HG03280 (cell line): ENCODE data around the gene TMEM72.
"Not testable (repeated sequence)": the region's sequence is repeated elsewhere in the genome, so short reads cannot be mapped to it uniquely, and the experiment has no call there.

Experiments used
- ATAC-seq: cut with Tn5 transposase; IDR thresholded peaks from one replicate; pipeline ENCODE4 v1.9.1; 2021; ENCODE audit warnings: mild to moderate bottlenecking, moderate library complexity; ENCODE audit not compliant: unreplicated experiment

Gene TMEM72

DNA sequence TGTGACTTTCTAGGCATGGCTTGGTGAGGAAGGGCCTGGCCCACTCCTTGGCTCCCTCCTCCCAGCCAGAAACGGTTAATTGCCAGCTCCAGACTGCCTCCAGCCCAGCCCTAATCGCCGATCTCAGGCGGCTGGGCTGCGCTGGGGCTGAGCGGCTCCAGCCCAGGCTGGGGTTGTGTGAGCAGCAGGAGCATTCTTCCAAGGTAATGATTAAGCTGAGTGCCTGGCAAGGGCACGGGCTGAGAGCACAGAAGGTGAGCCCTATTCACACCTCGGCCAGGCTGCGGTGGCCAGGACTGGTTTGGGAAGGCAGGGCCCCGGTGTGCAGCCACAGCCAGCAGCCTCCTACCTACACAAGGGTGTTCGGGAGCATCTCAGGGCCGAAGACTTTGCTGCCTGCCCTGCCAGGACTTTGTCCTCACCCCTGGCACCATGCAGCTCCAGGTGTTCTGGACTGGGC is at the start of gene TMEM72:
TSS of gene TMEM72 (plus strand) at position 257 of the 460 bp plus-strand sequence. CDS start at position 433, 176 bp downstream.
- ATAC-seq = no peak

DNA sequence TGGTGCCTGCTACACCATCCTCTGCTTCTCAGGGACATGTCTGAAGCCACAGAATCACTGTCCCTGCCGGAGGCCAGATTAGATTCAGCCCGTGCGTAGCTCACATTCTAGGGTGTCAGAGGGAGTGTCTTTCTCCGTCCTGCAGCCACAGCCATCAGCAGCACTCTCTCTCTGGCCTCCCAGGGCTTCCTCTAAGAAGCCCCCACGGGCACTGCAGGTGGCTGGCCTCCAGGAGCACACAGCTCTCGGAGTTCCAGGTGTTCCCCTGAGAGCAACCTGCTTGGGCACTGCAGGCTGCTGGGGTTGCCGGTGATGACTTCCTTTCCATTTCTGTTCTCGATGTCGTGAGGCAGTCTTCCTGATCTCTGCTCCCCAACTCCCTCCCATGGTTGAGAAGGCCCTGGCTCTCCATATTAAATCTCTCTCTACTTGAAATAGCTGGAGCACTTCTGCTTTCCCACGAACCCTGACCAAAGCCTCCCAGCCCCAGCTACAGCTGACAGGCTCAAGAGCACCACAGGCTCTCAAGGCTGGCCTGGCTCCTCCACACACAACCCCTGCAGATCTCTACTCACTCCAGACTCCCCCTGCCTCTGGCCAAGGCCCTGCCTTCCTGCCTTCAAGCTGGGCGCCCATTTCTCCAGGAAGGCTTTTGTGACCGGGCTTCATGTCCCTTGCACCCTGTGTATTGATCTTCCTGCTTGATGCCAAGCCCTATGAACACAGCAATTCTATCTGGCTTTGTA is 49.0 kb upstream of the TMEM72 start:
- ATAC-seq = no peak

- no peak for ATAC-seq
Measured at GRCh38 chr10:44862924-44863323, 48.2 kb upstream of the TMEM72 start.

GRCh38 chr10:44863344-44864047 is 47.6 kb upstream of the TMEM72 start:
- ATAC-seq = no peak

- ATAC-seq = no peak
Measured at GRCh38 chr10:44864051-44864450, 47.1 kb upstream of the TMEM72 start.

- ATAC-seq = peak; percentile 78
Measured at GRCh38 chr10:44864637-44865288, 46.4 kb upstream of the TMEM72 start.

DNA sequence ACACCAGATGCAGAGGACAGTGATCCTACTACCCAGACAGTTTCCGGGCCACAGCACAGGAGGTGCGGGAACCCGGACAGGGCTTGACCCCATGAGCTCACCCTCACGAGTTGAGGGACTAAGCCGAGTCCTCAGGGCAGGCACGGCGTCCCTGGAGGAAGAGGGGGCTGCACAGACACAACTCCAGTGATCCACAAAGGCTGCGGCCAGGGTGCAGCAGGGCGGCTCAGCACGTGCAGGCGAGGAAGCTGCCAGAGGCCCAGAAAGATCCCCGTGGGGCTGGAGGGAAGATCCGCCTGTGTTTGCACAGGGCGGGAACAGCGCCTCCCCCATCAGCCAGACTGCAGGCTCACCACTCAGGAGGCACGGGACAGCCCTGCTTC is 45.9 kb upstream of the TMEM72 start:
- no peak for ATAC-seq

GRCh38 chr10:44866367-44866766 is 44.8 kb upstream of the TMEM72 start:
- not testable (repeated sequence) for ATAC-seq

- ATAC-seq = no peak
Measured at GRCh38 chr10:44870031-44870430, 41.1 kb upstream of the TMEM72 start.

DNA sequence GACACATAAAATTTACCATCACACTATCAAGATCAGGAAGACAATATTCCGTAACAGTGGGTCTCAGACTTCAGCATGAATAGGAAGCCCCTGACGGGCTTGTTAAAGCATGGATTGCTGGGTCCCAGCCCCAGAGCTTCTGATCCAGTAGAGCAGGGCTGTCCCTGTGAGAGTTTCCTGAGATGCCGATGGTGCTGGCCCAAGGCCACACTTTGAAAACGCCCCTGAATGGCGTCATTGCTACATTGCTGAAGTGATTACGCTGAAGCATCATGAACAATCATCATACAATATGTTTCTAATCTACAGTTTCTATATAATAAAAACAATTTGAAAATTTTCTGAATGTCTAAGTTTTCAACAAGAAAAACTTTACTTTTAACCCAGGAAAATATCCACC is 38.0 kb upstream of the TMEM72 start:
- no peak for ATAC-seq

DNA sequence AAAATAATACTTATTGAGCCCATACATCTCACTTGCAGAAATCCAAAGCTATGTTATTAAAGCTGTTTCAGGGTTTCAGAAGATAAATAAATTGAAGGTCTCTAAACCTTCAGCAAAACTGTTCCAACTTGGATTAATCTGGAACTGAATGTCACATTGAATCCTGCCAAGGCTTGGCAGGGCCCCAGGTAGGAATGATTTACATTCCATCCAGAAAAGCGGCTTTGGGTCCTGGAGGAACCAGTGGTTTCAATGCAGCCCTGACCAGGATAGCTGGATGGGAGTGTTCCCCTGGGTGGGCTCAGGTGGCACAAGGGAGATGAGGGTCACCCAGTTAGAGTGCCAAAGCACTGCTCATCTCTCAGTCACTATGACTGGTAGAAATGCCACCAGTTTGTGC is 37.0 kb upstream of the TMEM72 start:
- ATAC-seq = no peak

- peak; percentile 76 for ATAC-seq
Measured at GRCh38 chr10:44878706-44879530, 32.2 kb upstream of the TMEM72 start.

- ATAC-seq = no peak
Measured at GRCh38 chr10:44879531-44879899, 31.6 kb upstream of the TMEM72 start.

DNA sequence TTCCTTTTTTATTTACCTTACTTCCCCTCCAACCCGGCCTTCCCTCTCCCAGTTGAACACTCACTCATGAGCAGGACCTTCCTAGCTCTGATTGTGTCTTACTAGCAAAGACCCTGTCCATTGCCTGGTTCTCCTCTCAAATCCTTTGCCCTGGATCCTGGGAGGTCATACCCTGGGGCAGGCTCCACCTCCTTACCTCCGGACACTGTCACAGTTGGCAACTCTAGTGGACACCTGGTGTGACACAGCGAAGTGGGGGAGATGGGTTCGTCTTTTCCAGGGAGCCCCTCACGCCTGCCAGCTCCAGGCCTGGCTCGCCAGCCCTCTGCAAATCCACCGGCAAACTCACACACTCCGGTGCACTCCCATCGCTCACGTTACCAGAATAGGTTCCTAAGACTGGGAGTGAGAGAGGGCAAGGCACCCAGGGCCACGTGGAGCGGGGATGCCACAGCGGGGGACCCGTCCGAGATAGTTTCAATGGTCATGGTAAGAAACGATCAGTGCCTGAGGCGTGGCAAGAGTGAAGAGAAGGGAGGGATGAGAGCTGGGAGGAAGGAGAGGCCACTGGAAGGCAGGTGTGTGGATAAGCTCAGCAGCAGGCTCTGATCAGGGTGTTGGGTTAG is 30.9 kb upstream of the TMEM72 start:
- ATAC-seq = no peak

GRCh38 chr10:44881649-44882048 is 29.5 kb upstream of the TMEM72 start:
- no peak for ATAC-seq

GRCh38 chr10:44882166-44882720 is 28.9 kb upstream of the TMEM72 start:
- no peak for ATAC-seq

- ATAC-seq = no peak
Measured at GRCh38 chr10:44883593-44884331, 27.4 kb upstream of the TMEM72 start.

GRCh38 chr10:44885710-44886109 is 25.4 kb upstream of the TMEM72 start:
- no peak for ATAC-seq

GRCh38 chr10:44886966-44887365 is 24.2 kb upstream of the TMEM72 start:
- no peak for ATAC-seq

GRCh38 chr10:44888886-44889285 is 22.3 kb upstream of the TMEM72 start:
- ATAC-seq = no peak
